Measurements from ENCODE around the gene SGMS1.

DNA sequence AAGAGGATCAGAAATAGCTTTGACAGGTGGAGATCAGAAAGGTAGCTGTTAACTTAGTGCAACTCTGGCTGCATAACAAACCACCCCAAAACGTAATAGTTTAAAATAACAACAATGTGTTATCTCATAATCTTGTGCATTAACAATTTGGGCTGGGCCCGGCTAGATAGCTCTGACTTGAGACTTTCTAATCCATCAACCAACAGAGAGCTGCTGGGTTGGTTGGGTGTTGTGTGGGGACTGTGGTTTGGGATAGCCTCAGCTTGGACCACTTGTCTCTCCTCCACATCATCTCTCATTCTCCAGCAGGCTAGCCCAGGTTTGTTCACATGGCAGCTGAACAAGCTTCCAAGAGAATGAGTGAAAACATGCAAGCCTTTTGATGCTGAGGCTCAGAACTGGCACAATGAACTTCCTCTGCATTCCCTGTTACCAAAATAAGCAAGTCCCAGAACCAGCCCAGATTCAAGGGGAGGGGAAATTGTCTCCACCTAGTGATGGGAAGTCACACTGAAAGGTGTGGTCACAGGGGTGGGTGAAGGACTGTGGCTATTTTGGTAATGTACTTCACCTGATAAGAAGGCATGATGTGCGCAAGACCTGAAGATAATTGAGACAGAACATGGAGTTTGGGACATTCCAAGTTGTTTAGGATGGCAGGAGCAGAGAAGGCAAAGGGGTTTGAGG is 352.0 kb downstream of the SGMS1 start:
- TF ChIP-seq, protein P1, sequence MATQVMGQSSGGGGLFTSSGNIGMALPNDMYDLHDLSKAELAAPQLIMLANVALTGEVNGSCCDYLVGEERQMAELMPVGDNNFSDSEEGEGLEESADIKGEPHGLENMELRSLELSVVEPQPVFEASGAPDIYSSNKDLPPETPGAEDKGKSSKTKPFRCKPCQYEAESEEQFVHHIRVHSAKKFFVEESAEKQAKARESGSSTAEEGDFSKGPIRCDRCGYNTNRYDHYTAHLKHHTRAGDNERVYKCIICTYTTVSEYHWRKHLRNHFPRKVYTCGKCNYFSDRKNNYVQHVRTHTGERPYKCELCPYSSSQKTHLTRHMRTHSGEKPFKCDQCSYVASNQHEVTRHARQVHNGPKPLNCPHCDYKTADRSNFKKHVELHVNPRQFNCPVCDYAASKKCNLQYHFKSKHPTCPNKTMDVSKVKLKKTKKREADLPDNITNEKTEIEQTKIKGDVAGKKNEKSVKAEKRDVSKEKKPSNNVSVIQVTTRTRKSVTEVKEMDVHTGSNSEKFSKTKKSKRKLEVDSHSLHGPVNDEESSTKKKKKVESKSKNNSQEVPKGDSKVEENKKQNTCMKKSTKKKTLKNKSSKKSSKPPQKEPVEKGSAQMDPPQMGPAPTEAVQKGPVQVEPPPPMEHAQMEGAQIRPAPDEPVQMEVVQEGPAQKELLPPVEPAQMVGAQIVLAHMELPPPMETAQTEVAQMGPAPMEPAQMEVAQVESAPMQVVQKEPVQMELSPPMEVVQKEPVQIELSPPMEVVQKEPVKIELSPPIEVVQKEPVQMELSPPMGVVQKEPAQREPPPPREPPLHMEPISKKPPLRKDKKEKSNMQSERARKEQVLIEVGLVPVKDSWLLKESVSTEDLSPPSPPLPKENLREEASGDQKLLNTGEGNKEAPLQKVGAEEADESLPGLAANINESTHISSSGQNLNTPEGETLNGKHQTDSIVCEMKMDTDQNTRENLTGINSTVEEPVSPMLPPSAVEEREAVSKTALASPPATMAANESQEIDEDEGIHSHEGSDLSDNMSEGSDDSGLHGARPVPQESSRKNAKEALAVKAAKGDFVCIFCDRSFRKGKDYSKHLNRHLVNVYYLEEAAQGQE (IDR thresholded peaks at IDR 0.05; ENCODE audit: borderline replicate concordance), result no peak
- TF ChIP-seq, protein P2, sequence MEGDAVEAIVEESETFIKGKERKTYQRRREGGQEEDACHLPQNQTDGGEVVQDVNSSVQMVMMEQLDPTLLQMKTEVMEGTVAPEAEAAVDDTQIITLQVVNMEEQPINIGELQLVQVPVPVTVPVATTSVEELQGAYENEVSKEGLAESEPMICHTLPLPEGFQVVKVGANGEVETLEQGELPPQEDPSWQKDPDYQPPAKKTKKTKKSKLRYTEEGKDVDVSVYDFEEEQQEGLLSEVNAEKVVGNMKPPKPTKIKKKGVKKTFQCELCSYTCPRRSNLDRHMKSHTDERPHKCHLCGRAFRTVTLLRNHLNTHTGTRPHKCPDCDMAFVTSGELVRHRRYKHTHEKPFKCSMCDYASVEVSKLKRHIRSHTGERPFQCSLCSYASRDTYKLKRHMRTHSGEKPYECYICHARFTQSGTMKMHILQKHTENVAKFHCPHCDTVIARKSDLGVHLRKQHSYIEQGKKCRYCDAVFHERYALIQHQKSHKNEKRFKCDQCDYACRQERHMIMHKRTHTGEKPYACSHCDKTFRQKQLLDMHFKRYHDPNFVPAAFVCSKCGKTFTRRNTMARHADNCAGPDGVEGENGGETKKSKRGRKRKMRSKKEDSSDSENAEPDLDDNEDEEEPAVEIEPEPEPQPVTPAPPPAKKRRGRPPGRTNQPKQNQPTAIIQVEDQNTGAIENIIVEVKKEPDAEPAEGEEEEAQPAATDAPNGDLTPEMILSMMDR (IDR thresholded peaks at IDR 0.05; ENCODE audit: poor library complexity, severe bottlenecking), result no peak
- TF ChIP-seq EZH2 (IDR thresholded peaks at IDR 0.05; ENCODE audit: borderline replicate concordance, insufficient read depth, low read length, poor library complexity, severe bottlenecking) (no peak), MXI1 (conservative IDR thresholded peaks at IDR 0.05; ENCODE audit: poor library complexity, severe bottlenecking) (no peak), POLR2AphosphoS5 (IDR thresholded peaks at IDR 0.05) (no peak), SMC3 (conservative IDR thresholded peaks at IDR 0.05; ENCODE audit: poor library complexity) (no peak)

Measured in neural cell (in vitro differentiated cells).